B cell (primary cell): Measurements from ENCODE around the gene EFNA5. TPM values are rescaled to one million over a fixed set of nuclear protein-coding genes. Genes with fewer than 3 reads are reported as not detected.

ENCODE experiments used
- ATAC-seq: fragments of 200-7000 bp; cut with Tn5 transposase; one replicate; pipeline ENCODE4 v1.10.0; 2021; ENCODE audit warnings: low read depth, mild to moderate bottlenecking, moderate number of reproducible peaks, moderate library complexity
- CTCF ChIA-PET: fragments of 350-600 bp; sonication (Branson Sonifier 250); formaldehyde crosslinking; loops from one replicate; lab custom pipeline; 2021; ENCODE audit warnings: antibody characterized with exemption, inconsistent platforms; lab: Charles Lee
- POLR2A ChIA-PET: fragments of 350-600 bp; sonication (Branson Sonifier 250); formaldehyde crosslinking; loops from one replicate; lab custom pipeline; 2021; ENCODE audit warnings: antibody characterized with exemption; lab: Charles Lee
- DNase-seq: peaks from one replicate; pipeline ENCODE4 v3.0.0; 2013
- H2AFZ ChIP-seq: 2 replicates; pipeline ENCODE4 v1.6.1; 2012; ENCODE audit warnings: mild to moderate bottlenecking, low read depth, low read length; ENCODE audit not compliant: insufficient read depth, poor library complexity, severe bottlenecking
- H3K27ac ChIP-seq, 2 donors: 1 replicate in 1 of 2; 2 replicates in 1 of 2; pipeline ENCODE4 v1.5.1; 2012 to 2013; ENCODE audit warnings: low read length in 2 of 2, mild to moderate bottlenecking in 2 of 2, moderate library complexity in 1 of 2
- H3K27me3 ChIP-seq, 4 experiments: fragments of 200-600 bp in 1 of 4; sonication (generic) in 1 of 4; replicated peaks in 1 of 4; 1 replicate in 2 of 4; 2 replicates in 2 of 4; pipeline versions ENCODE4 v1.6.1 to v1.7.0; 2013 to 2016; ENCODE audit warnings: low read length in 3 of 4, mild to moderate bottlenecking in 2 of 4, mixed read lengths in 1 of 4, moderate library complexity in 1 of 4; ENCODE audit not compliant: insufficient read depth in 4 of 4, control insufficient read depth in 3 of 4; ENCODE audit errors: control extremely low read depth in 1 of 4
- H3K36me3 ChIP-seq, 2 experiments: replicated peaks in 1 of 2; 1 replicate in 1 of 2; 2 replicates in 1 of 2; pipeline versions ENCODE4 v1.6.1 to v1.7.1; 2013; ENCODE audit warnings: low read length in 1 of 2; ENCODE audit not compliant: insufficient read depth in 2 of 2, control insufficient read depth in 1 of 2; ENCODE audit errors: control extremely low read depth in 1 of 2, extremely low read depth in 1 of 2
- H3K4me1 ChIP-seq, 2 donors: fragments of 200-600 bp in 1 of 2; sonication (generic) in 1 of 2; 1 replicate in 1 of 2; 2 replicates in 1 of 2; pipeline versions ENCODE4 v1.5.1 to v1.6.1; 2013 to 2017; ENCODE audit warnings: low read length in 2 of 2; ENCODE audit not compliant: control insufficient read depth in 2 of 2, insufficient read depth in 2 of 2
- H3K4me2 ChIP-seq: replicated peaks from 2 replicates; pipeline ENCODE3; 2012; ENCODE audit warnings: mild to moderate bottlenecking, low read depth, low read length; ENCODE audit not compliant: poor library complexity, severe bottlenecking
- H3K4me3 ChIP-seq, 5 experiments: fragments of 200-600 bp in 1 of 5; sonication (generic) in 1 of 5; 1 replicate in 3 of 5; 2 replicates in 2 of 5; pipeline versions ENCODE4 v1.5.1 to v1.7.0; 2011 to 2016; ENCODE audit warnings: low read length in 4 of 5, mild to moderate bottlenecking in 4 of 5, low read depth in 2 of 5, control low read depth in 1 of 5, moderate library complexity in 1 of 5; ENCODE audit not compliant: insufficient read depth in 1 of 5; ENCODE audit errors: control extremely low read depth in 1 of 5, extremely low read depth in 1 of 5
- H3K79me2 ChIP-seq: fragments of 200-600 bp; sonication (generic); one replicate; pipeline ENCODE4 v1.6.0; 2016; ENCODE audit warnings: low read length; ENCODE audit not compliant: control insufficient read depth, insufficient read depth
- H3K9ac ChIP-seq: fragments of 200-600 bp; sonication (generic); 2 replicates; pipeline ENCODE4 v1.6.1; 2017; ENCODE audit warnings: mild to moderate bottlenecking, low read length, moderate library complexity
- H3K9me3 ChIP-seq, 3 donors: one replicate each; pipeline versions ENCODE4 v1.6.1 to v1.7.1; 2013; ENCODE audit warnings: low read length in 2 of 3; ENCODE audit not compliant: control insufficient read depth in 2 of 3, insufficient read depth in 1 of 3; ENCODE audit errors: control extremely low read depth in 1 of 3
- H4K20me1 ChIP-seq: 2 replicates; pipeline ENCODE4 v1.6.0; 2012; ENCODE audit warnings: mild to moderate bottlenecking, low read length; ENCODE audit not compliant: insufficient read depth, control insufficient read depth, poor library complexity, severe bottlenecking
- H3K27ac Mint-ChIP-seq: one replicate; pipeline ENCODE4 v1.8.0; 2021; ENCODE audit warnings: mixed read lengths
- H3K27me3 Mint-ChIP-seq: one replicate; pipeline ENCODE4 v1.8.0; 2021; ENCODE audit warnings: mixed read lengths
- H3K4me1 Mint-ChIP-seq: one replicate; pipeline ENCODE4 v1.8.0; 2021; ENCODE audit warnings: mixed read lengths
- H3K4me3 Mint-ChIP-seq: one replicate; pipeline ENCODE4 v1.8.0; 2021; ENCODE audit warnings: mixed read lengths
- H3K9me3 Mint-ChIP-seq: one replicate; pipeline ENCODE4 v1.8.0; 2022; ENCODE audit warnings: mixed read lengths; ENCODE audit not compliant: insufficient read depth
- CTCF ChIP-seq: fragments of 200-600 bp; IDR thresholded peaks from one replicate; pipeline ENCODE4 v1.8.0; 2022; ENCODE audit warnings: antibody characterized with exemption, mild to moderate bottlenecking
- EZH2 ChIP-seq: IDR thresholded peaks from 2 replicates; pipeline ENCODE4 v1.6.1; 2012; ENCODE audit warnings: borderline replicate concordance, low read depth, mild to moderate bottlenecking, moderate library complexity, low read length; ENCODE audit not compliant: insufficient read depth, poor library complexity, severe bottlenecking
- WGBS: methylation state at CpG from one replicate; pipeline ENCODE4 v1.1.5; 2013; ENCODE audit warnings: missing lambda C conversion rate; ENCODE audit not compliant: insufficient coverage; 5-methylcytosine and 5-hydroxymethylcytosine counted together
- intact Hi-C: fragments of 100-400 bp; cut with micrococcal nuclease; formaldehyde crosslinking; loops from one replicate; pipeline ENCODE4 v1.10.0; 2022
- polyA plus RNA-seq: library from polyadenylated mRNA; depleted of rRNA; stranded (reverse); fragments of >200 nt; gene quantifications from 2 replicates; pipeline ENCODE4 v1.2.3, GENCODE V29; 2012
- total RNA-seq, 2 donors: library from RNA; stranded (reverse); fragments of 120-200 nt in 1 of 2; gene quantifications; 1 replicate in 1 of 2; 2 replicates in 1 of 2; pipeline versions ENCODE4 v1.2.3 to v1.2.4, GENCODE V29; 2013 to 2022

The EFNA5 gene
- total and polyA plus RNA-seq, 2 donors (not counting 1 experiment from before 2014, with no cell fraction given) = not detected

DNA sequence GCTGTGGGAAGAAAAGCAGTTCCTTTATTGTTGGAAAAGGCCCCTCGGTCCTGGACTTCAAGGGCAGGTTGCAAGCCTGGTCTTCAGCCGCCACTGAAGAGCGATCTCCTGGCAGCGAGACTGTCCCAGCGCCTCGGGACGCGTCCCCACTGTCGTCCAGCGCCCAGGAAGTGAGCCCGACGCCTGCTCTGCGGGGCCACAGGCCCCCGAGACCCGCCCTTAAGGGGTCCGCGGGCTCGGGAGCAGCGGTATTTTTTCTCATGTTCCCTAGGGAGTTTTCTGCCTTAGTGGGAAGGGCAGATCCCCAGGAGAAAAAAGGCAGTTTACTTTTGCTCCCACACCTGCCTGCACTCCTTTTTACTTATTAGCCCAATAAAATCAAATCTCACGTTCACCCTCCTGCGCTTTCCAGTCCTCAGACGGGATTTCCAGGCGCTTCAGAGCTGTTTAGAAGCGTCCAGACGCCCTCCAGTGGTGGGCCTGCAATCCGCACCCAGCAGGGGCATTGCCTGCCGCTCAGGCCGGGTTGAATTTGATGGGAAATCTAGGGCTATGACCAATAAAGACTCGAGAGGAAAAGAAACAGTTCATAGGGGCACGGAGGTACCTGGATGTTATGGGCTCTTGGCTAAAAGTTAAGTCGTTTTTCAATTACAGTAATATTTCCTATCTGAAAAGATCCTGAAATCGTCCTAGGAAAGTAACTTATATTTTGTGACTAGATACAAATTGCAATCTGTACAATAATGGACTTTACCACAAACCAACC lies 2.8 kb upstream of the EFNA5 start:
- peak overlapping the region; percentile 12 to 62 (median 38) for H3K4me3 ChIP-seq
- POLR2A ChIA-PET = no interaction called here
- intact Hi-C loops = no loop called here
- peaks cover 0 to 55% (median 26%) of the 10 kb centered on the region in 4 experiments for H3K27me3 ChIP-seq
- peak overlapping the region; percentile 68 for H2AFZ ChIP-seq
- DNase-seq (peak; percentile 60), ATAC-seq (peak; percentile 53)
- H3K27ac Mint-ChIP-seq = no peak overlapping the region
- no peak for TF ChIP-seq EZH2
- peak; percentile 87 for TF ChIP-seq CTCF
- WGBS = 0% methylated on average over 18 of the region's 32 CpGs
- H3K27me3 Mint-ChIP-seq = peaks cover 58% of the 10 kb centered on the region
- H3K4me1 ChIP-seq = peaks cover 37 to 38% of the 10 kb centered on the region in 2 donors
- no peaks in the 10 kb centered on the region for H4K20me1 ChIP-seq
- peaks cover 0 to 11% (median 0%) of the 10 kb centered on the region in 3 donors for H3K9me3 ChIP-seq
- CTCF ChIA-PET = interaction anchor here (1.4 to 2.4 kb wide), 2 partner anchors 9 to 101 kb away, joined by 5 read pairs; no protein-coding TSS in a partner anchor
- H3K9ac ChIP-seq = peak overlapping the region; percentile 60
- no peaks in the 10 kb centered on the region for H3K79me2 ChIP-seq
- H3K4me2 ChIP-seq = peak overlapping the region; percentile 90
- no peak overlapping the region for H3K27ac ChIP-seq
- H3K4me3 Mint-ChIP-seq = peak overlapping the region; percentile 85
- no peaks in the 10 kb centered on the region for H3K9me3 Mint-ChIP-seq
- peaks cover 30% of the 10 kb centered on the region for H3K4me1 Mint-ChIP-seq
- H3K36me3 ChIP-seq = no peaks in the 10 kb centered on the region

DNA sequence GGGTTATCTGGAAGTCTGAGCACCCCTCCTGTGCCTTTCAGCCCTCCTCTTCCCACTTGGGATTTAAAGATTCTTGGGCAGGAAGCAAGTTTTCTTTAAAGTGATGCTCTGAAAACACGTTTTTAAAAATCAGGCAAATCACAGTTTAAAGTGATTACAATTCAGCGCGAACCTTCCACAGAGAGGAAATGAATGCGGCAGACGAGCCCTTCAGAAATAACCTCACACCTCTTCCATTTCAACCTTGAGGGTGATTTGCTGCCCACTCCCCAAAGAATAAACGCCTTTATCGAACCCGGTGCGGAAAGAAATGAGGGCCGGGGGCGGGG lies 2.3 kb upstream of the EFNA5 start:
- Histone ChIP-seq H3K27ac (no peak overlapping the region), H2AFZ (peak overlapping the region; percentile 68), H3K27me3 (peaks cover 0 to 61% (median 29%) of the 10 kb centered on the region in 4 experiments), H3K4me3 (peak overlapping the region; percentile 21 to 62 (median 38)), H4K20me1 (no peaks in the 10 kb centered on the region), H3K36me3 (no peaks in the 10 kb centered on the region), H3K9ac (peak overlapping the region; percentile 60), H3K4me1 (peaks cover 37 to 38% of the 10 kb centered on the region in 2 donors), H3K9me3 (peaks cover 0 to 11% (median 0%) of the 10 kb centered on the region in 3 donors), H3K4me2 (peak overlapping the region; percentile 90), H3K79me2 (no peaks in the 10 kb centered on the region)
- peaks cover 64% of the 10 kb centered on the region for H3K27me3 Mint-ChIP-seq
- WGBS = 0% methylated on average over 1 of the region's 11 CpGs
- DNase-seq (peak; percentile 25), ATAC-seq (no peak)
- H3K4me3 Mint-ChIP-seq = peak overlapping the region; percentile 85
- POLR2A ChIA-PET = no interaction called here
- H3K27ac Mint-ChIP-seq = no peak overlapping the region
- no peak for TF ChIP-seq EZH2
- TF ChIP-seq CTCF = no peak
- H3K4me1 Mint-ChIP-seq = peaks cover 31% of the 10 kb centered on the region
- CTCF ChIA-PET = interaction anchor here (0.6 to 2.4 kb wide), 4 partner anchors 9 to 101 kb away, joined by 3 to 5 read pairs (median 4); no protein-coding TSS in a partner anchor
- intact Hi-C loops = no loop called here
- no peaks in the 10 kb centered on the region for H3K9me3 Mint-ChIP-seq
